ENCODE results near the gene TOP2B. TPM values are rescaled to one million over a fixed set of nuclear protein-coding genes. Genes with fewer than 3 reads are reported as not detected.
A peak's percentile ranks its signal among the peaks of the same experiment; 100 is the strongest.

Gene TOP2B
- total RNA-seq, 1 experiment from 2014 or later, result 124 TPM

GRCh38 chr3:25563601-25564000 lies 101.1 kb downstream of the TOP2B start:
- no peak for DNase-seq (ENCODE audit: low read depth)

GRCh38 chr3:25558796-25559195 lies 105.9 kb downstream of the TOP2B start:
- no peak for DNase-seq (ENCODE audit: low read depth)

- DNase-seq (ENCODE audit: low read depth), result no peak
Measured at GRCh38 chr3:25558121-25558520, 106.6 kb downstream of the TOP2B start.

- no peak for DNase-seq (ENCODE audit: low read depth)
Measured at GRCh38 chr3:25557694-25558093, 107.0 kb downstream of the TOP2B start.

- peak; percentile 35 for DNase-seq (ENCODE audit: low read depth)
Measured at GRCh38 chr3:25556447-25556846, 108.3 kb downstream of the TOP2B start.

GRCh38 chr3:25555695-25556437 lies 108.8 kb downstream of the TOP2B start:
- DNase-seq (ENCODE audit: low read depth), result no peak

GRCh38 chr3:25554376-25554775 lies 110.3 kb downstream of the TOP2B start:
- no peak for DNase-seq (ENCODE audit: low read depth)

GRCh38 chr3:25552251-25552650 lies 112.5 kb downstream of the TOP2B start:
- DNase-seq (ENCODE audit: low read depth), result no peak

- no peak for DNase-seq (ENCODE audit: low read depth)
Measured at GRCh38 chr3:25548836-25549235, 115.9 kb downstream of the TOP2B start.

GRCh38 chr3:25547943-25548674 lies 116.6 kb downstream of the TOP2B start:
- peak; percentile 41 for DNase-seq (ENCODE audit: low read depth)

Other genes with a start within 250 kb of the TOP2B start
- 37.4 and 48.5 TPM in 2 replicates for gene RARB, start 236.6 kb downstream of the TOP2B start, total RNA-seq (2014; rRNA removed; shearing (Covaris generic))
- 50.9 and 52.5 TPM in 2 replicates for gene NGLY1, start 118.5 kb upstream of the TOP2B start, total RNA-seq (2014; rRNA removed; shearing (Covaris generic))
- gene OXSM, start 125.2 kb upstream of the TOP2B start, total RNA-seq (2014; rRNA removed; shearing (Covaris generic)), result 18.1 and 28.0 TPM in 2 replicates